Panc1 (cell line): ENCODE results near the gene AP4M1.

ENCODE experiments used
- POLR2AphosphoS5 ChIP-seq: IDR thresholded peaks from 2 replicates; pipeline ENCODE4 v1.6.1; 2012; ENCODE audit warnings: mild to moderate bottlenecking, low read depth, low read length, moderate library complexity
- TF ChIP-seq, protein P1 (sequence below): fragments of 450-650 bp; IDR thresholded peaks from 2 replicates; pipeline ENCODE4 v1.5.1; 2017; ENCODE audit warnings: mild to moderate bottlenecking

DNA sequence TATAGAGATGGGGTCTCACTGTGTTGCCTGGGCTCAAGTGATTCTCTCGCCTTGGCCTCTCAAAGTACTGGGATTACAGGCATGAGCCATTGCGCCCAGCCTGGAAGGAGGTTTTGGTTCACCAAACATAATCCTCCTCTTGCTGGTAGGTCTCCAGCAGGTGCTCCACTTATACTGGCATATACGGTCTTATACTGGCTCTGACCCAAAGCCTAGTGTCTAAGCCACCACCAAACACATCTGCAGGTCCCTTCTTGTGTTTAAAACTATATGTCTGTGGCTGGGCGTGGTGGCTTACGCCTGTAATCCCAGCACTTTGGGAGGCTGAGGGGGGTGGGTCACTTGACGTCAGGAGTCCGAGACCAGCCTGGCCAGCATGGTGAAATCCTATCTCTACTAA lies 30.7 kb downstream of the AP4M1 start:
- TF ChIP-seq, protein P1, sequence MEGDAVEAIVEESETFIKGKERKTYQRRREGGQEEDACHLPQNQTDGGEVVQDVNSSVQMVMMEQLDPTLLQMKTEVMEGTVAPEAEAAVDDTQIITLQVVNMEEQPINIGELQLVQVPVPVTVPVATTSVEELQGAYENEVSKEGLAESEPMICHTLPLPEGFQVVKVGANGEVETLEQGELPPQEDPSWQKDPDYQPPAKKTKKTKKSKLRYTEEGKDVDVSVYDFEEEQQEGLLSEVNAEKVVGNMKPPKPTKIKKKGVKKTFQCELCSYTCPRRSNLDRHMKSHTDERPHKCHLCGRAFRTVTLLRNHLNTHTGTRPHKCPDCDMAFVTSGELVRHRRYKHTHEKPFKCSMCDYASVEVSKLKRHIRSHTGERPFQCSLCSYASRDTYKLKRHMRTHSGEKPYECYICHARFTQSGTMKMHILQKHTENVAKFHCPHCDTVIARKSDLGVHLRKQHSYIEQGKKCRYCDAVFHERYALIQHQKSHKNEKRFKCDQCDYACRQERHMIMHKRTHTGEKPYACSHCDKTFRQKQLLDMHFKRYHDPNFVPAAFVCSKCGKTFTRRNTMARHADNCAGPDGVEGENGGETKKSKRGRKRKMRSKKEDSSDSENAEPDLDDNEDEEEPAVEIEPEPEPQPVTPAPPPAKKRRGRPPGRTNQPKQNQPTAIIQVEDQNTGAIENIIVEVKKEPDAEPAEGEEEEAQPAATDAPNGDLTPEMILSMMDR, result no peak
- TF ChIP-seq POLR2AphosphoS5, result no peak
